MCF 10A (cell line): Measurements from ENCODE around the gene HTR1E. TPM values are rescaled to one million over a fixed set of nuclear protein-coding genes. Genes with fewer than 3 reads are reported as not detected.

Source experiments
- BruUV-seq: library from RNA; stranded (reverse); fragments of 400-500 nt; replicated peaks from 2 replicates; lab custom pipeline; 2021; lab: Mats Ljungman, UMichigan
- CTCF ChIA-PET: fragments of 300-600 bp; sonication (Branson Sonifier 250); formaldehyde crosslinking; extraction: SDS; loops from one replicate; lab custom pipeline; 2021; ENCODE audit warnings: antibody characterized with exemption, inconsistent platforms; lab: Yijun Ruan, JAX
- POLR2A ChIA-PET: fragments of 300-600, 350-650 bp; sonication (Branson Sonifier 250); formaldehyde crosslinking; extraction: SDS; loops from one replicate; lab custom pipeline; 2020; ENCODE audit warnings: antibody characterized with exemption, inconsistent platforms; lab: Yijun Ruan, JAX
- DNase-seq: peaks from one replicate; pipeline ENCODE4 v3.0.0-alpha.2; 2018; ENCODE audit not compliant: unreplicated experiment
- H3K27ac Mint-ChIP-seq: one replicate; pipeline ENCODE4 v1.8.0; 2022; ENCODE audit warnings: mild to moderate bottlenecking, low read depth, mixed read lengths; ENCODE audit not compliant: unreplicated experiment
- H3K27me3 Mint-ChIP-seq: one replicate; pipeline ENCODE4 v1.8.0; 2022; ENCODE audit warnings: mixed read lengths; ENCODE audit not compliant: insufficient read depth, unreplicated experiment
- H3K36me3 Mint-ChIP-seq: one replicate; pipeline ENCODE4 v1.8.0; 2022; ENCODE audit warnings: mild to moderate bottlenecking, moderate library complexity, mixed read lengths; ENCODE audit not compliant: insufficient read depth, unreplicated experiment
- H3K4me1 Mint-ChIP-seq: one replicate; pipeline ENCODE4 v1.8.0; 2022; ENCODE audit warnings: mixed read lengths; ENCODE audit not compliant: insufficient read depth, unreplicated experiment
- H3K4me3 Mint-ChIP-seq: one replicate; pipeline ENCODE4 v1.8.0; 2022; ENCODE audit warnings: mild to moderate bottlenecking, moderate library complexity, mixed read lengths; ENCODE audit not compliant: unreplicated experiment
- H3K9me3 Mint-ChIP-seq: one replicate; pipeline ENCODE4 v1.8.0; 2022; ENCODE audit warnings: mixed read lengths; ENCODE audit not compliant: unreplicated experiment
- CTCF ChIP-seq: fragments of 200-600 bp; IDR thresholded peaks from one replicate; pipeline ENCODE4 v1.8.0; 2022; ENCODE audit warnings: antibody characterized with exemption, mild to moderate bottlenecking; ENCODE audit not compliant: unreplicated experiment
- intact Hi-C: fragments of 100-400 bp; cut with micrococcal nuclease; formaldehyde crosslinking; loops from 2 replicates; pipeline ENCODE4 v1.14.1; 2022
- total RNA-seq: library from RNA; stranded (reverse); gene quantifications from 2 replicates; pipeline ENCODE4 v1.2.3, GENCODE V29; 2022

The HTR1E gene
- total RNA-seq, 1 experiment from 2014 or later, result not detected

- POLR2A ChIA-PET, result no interaction called here
- no peaks in the 10 kb centered on the region for H3K36me3 Mint-ChIP-seq
Observed at GRCh38 chr6:87012035-87012434, 74.7 kb downstream of the HTR1E start.

GRCh38 chr6:87012743-87013142 is 75.4 kb downstream of the HTR1E start:
- Mint-ChIP-seq H3K36me3 (no peaks in the 10 kb centered on the region), H3K27me3 (peaks cover 2% of the 10 kb centered on the region), H3K4me1 (no peaks in the 10 kb centered on the region), H3K27ac (no peak overlapping the region), H3K9me3 (no peaks in the 10 kb centered on the region), H3K4me3 (no peak overlapping the region)
- no peak for TF ChIP-seq CTCF
- ChIA-PET POLR2A (no interaction called here), CTCF (interaction anchor here (0.9 to 1.1 kb wide), 3 partner anchors 8 to 1090 kb away, joined by 3 to 4 read pairs (median 3); no protein-coding TSS in a partner anchor)
- intact Hi-C loops, result no loop called here
- DNase-seq, result no peak
- no TSS peak for BruUV-seq

More at GRCh38 chr6:87012035-87012434, 74.7 kb downstream of the HTR1E start:
- DNase-seq, result no peak
- intact Hi-C loops, result no loop called here
- CTCF ChIA-PET, result interaction anchor here (0.9 kb wide), 1 partner anchor 19 kb away, joined by 4 read pairs; no protein-coding TSS in a partner anchor
- H3K27me3 Mint-ChIP-seq, result no peaks in the 10 kb centered on the region
- BruUV-seq, result no TSS peak
- H3K4me3 Mint-ChIP-seq, result no peak overlapping the region
- H3K27ac Mint-ChIP-seq, result no peak overlapping the region
- H3K4me1 Mint-ChIP-seq, result no peaks in the 10 kb centered on the region
- no peak for TF ChIP-seq CTCF
- H3K9me3 Mint-ChIP-seq, result no peaks in the 10 kb centered on the region

GRCh38 chr6:87016772-87017171 is 79.4 kb downstream of the HTR1E start:
- Mint-ChIP-seq H3K36me3 (no peaks in the 10 kb centered on the region), H3K4me1 (no peaks in the 10 kb centered on the region), H3K27me3 (peaks cover 26% of the 10 kb centered on the region), H3K9me3 (peaks cover 7% of the 10 kb centered on the region), H3K4me3 (no peak overlapping the region), H3K27ac (no peak overlapping the region)
- intact Hi-C loops, result no loop called here
- no peak for TF ChIP-seq CTCF
- no TSS peak for BruUV-seq
- DNase-seq, result no peak
- ChIA-PET CTCF (no interaction called here), POLR2A (no interaction called here)

- no peaks in the 10 kb centered on the region for H3K36me3 Mint-ChIP-seq
- no peak overlapping the region for H3K4me3 Mint-ChIP-seq
- peaks cover 24% of the 10 kb centered on the region for H3K27me3 Mint-ChIP-seq
- no peak for TF ChIP-seq CTCF
- no peak overlapping the region for H3K27ac Mint-ChIP-seq
- DNase-seq, result no peak
- no peaks in the 10 kb centered on the region for H3K9me3 Mint-ChIP-seq
- no peaks in the 10 kb centered on the region for H3K4me1 Mint-ChIP-seq
- ChIA-PET CTCF (interaction anchor here (1.0 kb wide), 1 partner anchor 168 kb away, joined by 3 read pairs; no protein-coding TSS in a partner anchor), POLR2A (no interaction called here)
- intact Hi-C loops, result loop anchor here (5.0 kb wide), 1 partner anchor 1270 kb away; no protein-coding TSS in a partner anchor
- no TSS peak for BruUV-seq
Observed at GRCh38 chr6:87027021-87027420, 89.7 kb downstream of the HTR1E start.
